Liver (tissue), 9 donors: Measurements from ENCODE around the gene FLNB. TPM values are rescaled to one million over a fixed set of nuclear protein-coding genes. Genes with fewer than 3 reads are reported as not detected.

ENCODE experiments used
- DNase-seq: peaks from one replicate; pipeline ENCODE4 v3.0.0-alpha.2; 2017; ENCODE audit warnings: low spot score
- H3K27ac ChIP-seq, 2 donors: one replicate each; pipeline ENCODE4 v1.7.0; 2013; ENCODE audit warnings: inconsistent platforms in 2 of 2, low read length in 2 of 2, control low read depth in 1 of 2, low read depth in 1 of 2, mild to moderate bottlenecking in 1 of 2
- H3K27me3 ChIP-seq, 4 donors: one replicate each; pipeline versions ENCODE4 v1.6.1 to v1.7.0; 2013; ENCODE audit warnings: low read length in 3 of 4, inconsistent platforms in 1 of 4, mild to moderate bottlenecking in 1 of 4, moderate library complexity in 1 of 4; ENCODE audit not compliant: control insufficient read depth in 4 of 4, insufficient read depth in 4 of 4
- H3K36me3 ChIP-seq, 4 donors: one replicate each; pipeline versions ENCODE4 v1.6.1 to v1.7.0; 2013; ENCODE audit warnings: low read length in 3 of 4, mild to moderate bottlenecking in 3 of 4, low read depth in 1 of 4, moderate library complexity in 1 of 4; ENCODE audit not compliant: control insufficient read depth in 4 of 4, insufficient read depth in 3 of 4
- H3K4me1 ChIP-seq, 4 donors: one replicate each; pipeline versions ENCODE4 v1.6.1 to v1.7.0; 2013; ENCODE audit warnings: low read length in 3 of 4, mild to moderate bottlenecking in 3 of 4, moderate library complexity in 1 of 4; ENCODE audit not compliant: control insufficient read depth in 4 of 4, insufficient read depth in 4 of 4
- H3K4me3 ChIP-seq, 3 donors: one replicate each; pipeline versions ENCODE4 v1.6.1 to v1.7.0; 2013; ENCODE audit warnings: low read length in 3 of 3, control low read depth in 1 of 3, low read depth in 1 of 3, mild to moderate bottlenecking in 1 of 3
- H3K9ac ChIP-seq, 2 donors: one replicate each; pipeline ENCODE4 v1.7.0; 2013; ENCODE audit warnings: low read length in 2 of 2, mild to moderate bottlenecking in 2 of 2, moderate library complexity in 2 of 2, control low read depth in 1 of 2, low read depth in 1 of 2
- H3K9me3 ChIP-seq, 4 donors: one replicate each; pipeline versions ENCODE4 v1.6.1 to v1.7.0; 2013; ENCODE audit warnings: low read length in 3 of 4; ENCODE audit not compliant: control insufficient read depth in 4 of 4
- EGR1 ChIP-seq, 2 donors: IDR thresholded peaks; 2 replicates each; pipeline ENCODE4 v1.6.1; 2016 to 2018; ENCODE audit warnings: antibody characterized with exemption in 2 of 2, low read depth in 2 of 2
- FOXA1 ChIP-seq: IDR thresholded peaks from 2 replicates; pipeline ENCODE4 v1.6.1; 2016; ENCODE audit warnings: antibody characterized with exemption
- FOXA2 ChIP-seq: IDR thresholded peaks from 2 replicates; pipeline ENCODE4 v1.6.1; 2016; ENCODE audit warnings: antibody characterized with exemption
- GABPA ChIP-seq, 2 donors: IDR thresholded peaks in 1 of 2; conservative IDR thresholded peaks in 1 of 2; 2 replicates each; pipeline ENCODE4 v1.6.1; 2016; ENCODE audit warnings: antibody characterized with exemption in 2 of 2, mild to moderate bottlenecking in 1 of 2, moderate library complexity in 1 of 2
- HNF4A ChIP-seq, 2 donors: conservative IDR thresholded peaks; 2 replicates each; pipeline ENCODE4 v1.6.1; 2016; ENCODE audit warnings: antibody characterized with exemption in 2 of 2, mild to moderate bottlenecking in 2 of 2
- HNF4G ChIP-seq: IDR thresholded peaks from 2 replicates; pipeline ENCODE4 v1.6.1; 2016; ENCODE audit warnings: antibody characterized with exemption
- JUND ChIP-seq, 2 donors: IDR thresholded peaks; 2 replicates each; pipeline ENCODE4 v1.6.1; 2016; ENCODE audit warnings: antibody characterized with exemption in 2 of 2
- NR2F2 ChIP-seq: IDR thresholded peaks from 2 replicates; pipeline ENCODE4 v1.6.1; 2016; ENCODE audit warnings: antibody characterized with exemption
- RAD21 ChIP-seq, 2 donors: IDR thresholded peaks; 2 replicates each; pipeline ENCODE4 v1.6.1; 2016; ENCODE audit warnings: antibody characterized with exemption in 2 of 2, mild to moderate bottlenecking in 2 of 2
- RXRA ChIP-seq, 2 donors: IDR thresholded peaks; 2 replicates each; pipeline ENCODE4 v1.6.1; 2017 to 2018; ENCODE audit warnings: antibody characterized with exemption in 2 of 2, mild to moderate bottlenecking in 1 of 2
- SP1 ChIP-seq: IDR thresholded peaks from 2 replicates; pipeline ENCODE4 v1.6.1; 2018; ENCODE audit warnings: antibody characterized with exemption, mild to moderate bottlenecking
- TAF1 ChIP-seq: conservative IDR thresholded peaks from 2 replicates; pipeline ENCODE4 v1.6.1; 2016; ENCODE audit warnings: antibody characterized with exemption, mild to moderate bottlenecking
- YY1 ChIP-seq: IDR thresholded peaks from 2 replicates; pipeline ENCODE4 v1.6.1; 2016; ENCODE audit warnings: antibody characterized with exemption, mild to moderate bottlenecking
- WGBS: extraction: QIAGEN DNeasy Blood & Tissue Kit; methylation state at CpG from one replicate; pipeline ENCODE4 v1.1.7; 2013; 5-methylcytosine and 5-hydroxymethylcytosine counted together
- polyA plus RNA-seq, 2 donors: library from polyadenylated mRNA; stranded (reverse) in 1 of 2; unstranded in 1 of 2; fragments of 200-250 nt in 1 of 2; fragments of >200 nt in 1 of 2; fragmentation: Nextera tagmentation in 1 of 2; extraction: Ambion mirVana in 1 of 2; gene quantifications; one replicate each; pipeline versions ENCODE4 v1.2.1 to v1.2.3, GENCODE V29; 2013 to 2015
- total RNA-seq, 2 donors: library from RNA; depleted of rRNA; stranded (reverse); fragments of >200 nt; gene quantifications; one replicate each; pipeline ENCODE4 v1.2.3, GENCODE V29; 2014
- TF ChIP-seq, protein P1 (sequence below): IDR thresholded peaks from 2 replicates; pipeline ENCODE4 v1.6.1; 2016; ENCODE audit warnings: antibody characterized with exemption, mild to moderate bottlenecking
- TF ChIP-seq, protein P2 (sequence below): fragments of 150-350 bp; IDR thresholded peaks from 2 replicates; pipeline ENCODE4 v1.5.1; 2017; ENCODE audit warnings: improper control_type of control experiment, low read depth, low read length; ENCODE audit not compliant: missing input control
- TF ChIP-seq, protein P3 (sequence below): IDR thresholded peaks from 2 replicates; pipeline ENCODE4 v1.6.1; 2016; ENCODE audit warnings: antibody characterized with exemption
- TF ChIP-seq, protein P4 (sequence below): IDR thresholded peaks from 2 replicates; pipeline ENCODE4 v1.6.1; 2016; ENCODE audit warnings: antibody characterized with exemption
- TF ChIP-seq, protein P5 (sequence below): IDR thresholded peaks from 2 replicates; pipeline ENCODE4 v1.6.1; 2016; ENCODE audit warnings: antibody characterized with exemption
- donor health status: healthy.
- donor health status: healthy.
- donor health status: healthy.
- donor health status: healthy.
- donor health status: healthy.

The FLNB gene
- total and polyA plus RNA-seq, 4 donors: 22.9 to 124 (median 44.3) TPM

DNA sequence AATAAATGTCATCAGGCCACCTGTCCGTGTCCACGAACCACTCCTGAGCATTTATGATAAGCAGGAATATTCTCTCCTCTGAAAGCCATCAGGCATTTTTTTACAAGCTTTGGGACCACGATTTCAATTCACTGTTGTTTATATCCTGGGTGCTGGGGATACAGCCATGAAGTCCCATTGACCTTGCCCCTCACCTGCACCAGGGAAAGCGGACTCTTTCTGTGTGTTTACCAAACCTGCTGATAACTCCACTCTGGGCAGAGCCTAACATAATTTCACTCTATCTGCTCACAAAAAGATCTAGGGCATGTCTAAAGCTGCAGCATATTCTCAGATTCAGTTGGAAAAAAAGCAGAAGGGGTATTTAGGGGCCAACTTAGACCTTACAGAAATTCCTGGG lies 197.8 kb downstream of the FLNB start:
- Histone ChIP-seq H3K9me3 (no peaks in the 10 kb centered on the region), H3K4me1 (peaks cover 2 to 20% (median 12%) of the 10 kb centered on the region in 4 donors), H3K9ac (no peak overlapping the region), H3K27me3 (no peaks in the 10 kb centered on the region), H3K4me3 (no peak overlapping the region), H3K27ac (peak overlapping the region; percentile 29 to 45), H3K36me3 (no peaks in the 10 kb centered on the region)
- TF ChIP-seq JUND (IDR thresholded peaks at IDR 0.05) (no peak), RXRA (IDR thresholded peaks at IDR 0.05) (peak; percentile 34 to 52), SP1 (peak; percentile 69), NR2F2 (no peak), HNF4A (conservative IDR thresholded peaks at IDR 0.05) (peak; percentile 51 to 62), EGR1 (IDR thresholded peaks at IDR 0.05; ENCODE audit: low read depth in 2 of 2) (no peak), TAF1 (no peak), YY1 (peak; percentile 61), RAD21 (IDR thresholded peaks at IDR 0.05) (peak in 1 of 2 donors; percentile 20), HNF4G (no peak), FOXA2 (peak; percentile 43), FOXA1 (no peak), GABPA (IDR thresholded peaks at IDR 0.05 in 1 of 2, conservative IDR thresholded peaks at IDR 0.05 in 1 of 2) (no peak)
- TF ChIP-seq, protein P1, sequence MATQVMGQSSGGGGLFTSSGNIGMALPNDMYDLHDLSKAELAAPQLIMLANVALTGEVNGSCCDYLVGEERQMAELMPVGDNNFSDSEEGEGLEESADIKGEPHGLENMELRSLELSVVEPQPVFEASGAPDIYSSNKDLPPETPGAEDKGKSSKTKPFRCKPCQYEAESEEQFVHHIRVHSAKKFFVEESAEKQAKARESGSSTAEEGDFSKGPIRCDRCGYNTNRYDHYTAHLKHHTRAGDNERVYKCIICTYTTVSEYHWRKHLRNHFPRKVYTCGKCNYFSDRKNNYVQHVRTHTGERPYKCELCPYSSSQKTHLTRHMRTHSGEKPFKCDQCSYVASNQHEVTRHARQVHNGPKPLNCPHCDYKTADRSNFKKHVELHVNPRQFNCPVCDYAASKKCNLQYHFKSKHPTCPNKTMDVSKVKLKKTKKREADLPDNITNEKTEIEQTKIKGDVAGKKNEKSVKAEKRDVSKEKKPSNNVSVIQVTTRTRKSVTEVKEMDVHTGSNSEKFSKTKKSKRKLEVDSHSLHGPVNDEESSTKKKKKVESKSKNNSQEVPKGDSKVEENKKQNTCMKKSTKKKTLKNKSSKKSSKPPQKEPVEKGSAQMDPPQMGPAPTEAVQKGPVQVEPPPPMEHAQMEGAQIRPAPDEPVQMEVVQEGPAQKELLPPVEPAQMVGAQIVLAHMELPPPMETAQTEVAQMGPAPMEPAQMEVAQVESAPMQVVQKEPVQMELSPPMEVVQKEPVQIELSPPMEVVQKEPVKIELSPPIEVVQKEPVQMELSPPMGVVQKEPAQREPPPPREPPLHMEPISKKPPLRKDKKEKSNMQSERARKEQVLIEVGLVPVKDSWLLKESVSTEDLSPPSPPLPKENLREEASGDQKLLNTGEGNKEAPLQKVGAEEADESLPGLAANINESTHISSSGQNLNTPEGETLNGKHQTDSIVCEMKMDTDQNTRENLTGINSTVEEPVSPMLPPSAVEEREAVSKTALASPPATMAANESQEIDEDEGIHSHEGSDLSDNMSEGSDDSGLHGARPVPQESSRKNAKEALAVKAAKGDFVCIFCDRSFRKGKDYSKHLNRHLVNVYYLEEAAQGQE: peak; percentile 20
- TF ChIP-seq, protein P2, sequence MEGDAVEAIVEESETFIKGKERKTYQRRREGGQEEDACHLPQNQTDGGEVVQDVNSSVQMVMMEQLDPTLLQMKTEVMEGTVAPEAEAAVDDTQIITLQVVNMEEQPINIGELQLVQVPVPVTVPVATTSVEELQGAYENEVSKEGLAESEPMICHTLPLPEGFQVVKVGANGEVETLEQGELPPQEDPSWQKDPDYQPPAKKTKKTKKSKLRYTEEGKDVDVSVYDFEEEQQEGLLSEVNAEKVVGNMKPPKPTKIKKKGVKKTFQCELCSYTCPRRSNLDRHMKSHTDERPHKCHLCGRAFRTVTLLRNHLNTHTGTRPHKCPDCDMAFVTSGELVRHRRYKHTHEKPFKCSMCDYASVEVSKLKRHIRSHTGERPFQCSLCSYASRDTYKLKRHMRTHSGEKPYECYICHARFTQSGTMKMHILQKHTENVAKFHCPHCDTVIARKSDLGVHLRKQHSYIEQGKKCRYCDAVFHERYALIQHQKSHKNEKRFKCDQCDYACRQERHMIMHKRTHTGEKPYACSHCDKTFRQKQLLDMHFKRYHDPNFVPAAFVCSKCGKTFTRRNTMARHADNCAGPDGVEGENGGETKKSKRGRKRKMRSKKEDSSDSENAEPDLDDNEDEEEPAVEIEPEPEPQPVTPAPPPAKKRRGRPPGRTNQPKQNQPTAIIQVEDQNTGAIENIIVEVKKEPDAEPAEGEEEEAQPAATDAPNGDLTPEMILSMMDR: no peak
- TF ChIP-seq, protein P3, sequence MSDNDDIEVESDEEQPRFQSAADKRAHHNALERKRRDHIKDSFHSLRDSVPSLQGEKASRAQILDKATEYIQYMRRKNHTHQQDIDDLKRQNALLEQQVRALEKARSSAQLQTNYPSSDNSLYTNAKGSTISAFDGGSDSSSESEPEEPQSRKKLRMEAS: no peak
- TF ChIP-seq, protein P4, sequence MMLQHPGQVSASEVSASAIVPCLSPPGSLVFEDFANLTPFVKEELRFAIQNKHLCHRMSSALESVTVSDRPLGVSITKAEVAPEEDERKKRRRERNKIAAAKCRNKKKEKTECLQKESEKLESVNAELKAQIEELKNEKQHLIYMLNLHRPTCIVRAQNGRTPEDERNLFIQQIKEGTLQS: no peak
- TF ChIP-seq, protein P5, sequence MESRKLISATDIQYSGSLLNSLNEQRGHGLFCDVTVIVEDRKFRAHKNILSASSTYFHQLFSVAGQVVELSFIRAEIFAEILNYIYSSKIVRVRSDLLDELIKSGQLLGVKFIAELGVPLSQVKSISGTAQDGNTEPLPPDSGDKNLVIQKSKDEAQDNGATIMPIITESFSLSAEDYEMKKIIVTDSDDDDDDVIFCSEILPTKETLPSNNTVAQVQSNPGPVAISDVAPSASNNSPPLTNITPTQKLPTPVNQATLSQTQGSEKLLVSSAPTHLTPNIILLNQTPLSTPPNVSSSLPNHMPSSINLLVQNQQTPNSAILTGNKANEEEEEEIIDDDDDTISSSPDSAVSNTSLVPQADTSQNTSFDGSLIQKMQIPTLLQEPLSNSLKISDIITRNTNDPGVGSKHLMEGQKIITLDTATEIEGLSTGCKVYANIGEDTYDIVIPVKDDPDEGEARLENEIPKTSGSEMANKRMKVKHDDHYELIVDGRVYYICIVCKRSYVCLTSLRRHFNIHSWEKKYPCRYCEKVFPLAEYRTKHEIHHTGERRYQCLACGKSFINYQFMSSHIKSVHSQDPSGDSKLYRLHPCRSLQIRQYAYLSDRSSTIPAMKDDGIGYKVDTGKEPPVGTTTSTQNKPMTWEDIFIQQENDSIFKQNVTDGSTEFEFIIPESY: no peak
- WGBS: 59% methylated on average over 4 of the region's 4 CpGs
- no peak for DNase-seq
